Gastrocnemius medialis (tissue), 4 donors: Measurements from ENCODE around the gene OR4F15. TPM values are rescaled to one million over a fixed set of nuclear protein-coding genes. Genes with fewer than 3 reads are reported as not detected.

Source experiments
- ATAC-seq, 2 donors: fragments of 150-250 bp; one replicate each; pipeline ENCODE4 v1.9.1; 2016
- DNase-seq, 2 donors: peaks; one replicate each; pipeline ENCODE4 v3.0.0-alpha.2; 2019
- H3K27ac ChIP-seq, 4 donors: fragments of 200-600 bp; sonication (generic); 1 replicate in 1 of 4; 2 replicates in 3 of 4; pipeline ENCODE4 v1.5.1; 2016 to 2018; ENCODE audit warnings: mild to moderate bottlenecking in 2 of 4, moderate library complexity in 1 of 4
- H3K27me3 ChIP-seq, 3 donors: fragments of 200-600 bp; sonication (generic) in 2 of 3; 1 replicate in 1 of 3; 2 replicates in 2 of 3; pipeline versions ENCODE4 v1.5.1 to v1.6.0; 2016 to 2019; ENCODE audit warnings: mild to moderate bottlenecking in 1 of 3, moderate library complexity in 1 of 3
- H3K36me3 ChIP-seq, 2 donors: fragments of 200-600 bp; sonication (generic) in 1 of 2; one replicate each; pipeline ENCODE4 v1.5.1; 2017 to 2018
- H3K4me1 ChIP-seq, 2 donors: fragments of 200-600 bp; sonication (generic) in 1 of 2; one replicate each; pipeline ENCODE4 v1.5.1; 2016 to 2017; ENCODE audit warnings: mild to moderate bottlenecking in 2 of 2
- H3K4me3 ChIP-seq, 4 donors: fragments of 200-600 bp; sonication (generic) in 3 of 4; 1 replicate in 1 of 4; 2 replicates in 3 of 4; pipeline ENCODE4 v1.5.1; 2016 to 2019; ENCODE audit warnings: mild to moderate bottlenecking in 2 of 4
- H3K9me3 ChIP-seq, 3 donors: fragments of 200-600 bp; sonication (generic) in 2 of 3; 1 replicate in 1 of 3; 2 replicates in 2 of 3; pipeline ENCODE4 v1.5.1; 2016 to 2019
- POLR2A ChIP-seq, 2 donors: fragments of 450-650 bp; IDR thresholded peaks; one replicate each; pipeline ENCODE4 v1.6.1; 2017; ENCODE audit warnings: antibody characterized with exemption in 2 of 2, mild to moderate bottlenecking in 2 of 2, moderate library complexity in 2 of 2
- in situ Hi-C, 4 donors: fragments of 200-750 bp; cut with MboI; loops; one replicate each; pipeline versions ENCODE4 v1.15.0 to v1.8.0; 2017; ENCODE audit warnings: low sequenced_read_pairs in 4 of 4
- intact Hi-C: fragments of 100-400 bp; cut with DNase I; formaldehyde crosslinking; loops from one replicate; pipeline ENCODE4 v1.15.1; 2023; ENCODE audit warnings: low total_unique reads
- total RNA-seq, 4 donors: library from RNA; depleted of rRNA; stranded (reverse); fragments of >200 nt; gene quantifications; one replicate each; pipeline versions ENCODE4 v1.1.0 to v1.2.3, GENCODE V29; 2016
- TF ChIP-seq, protein P1 (sequence below), 5 experiments: fragments of 450-650 bp in 3 of 5; fragments of 200-600 bp in 2 of 5; sonication (generic) in 2 of 5; IDR thresholded peaks in 4 of 5; conservative IDR thresholded peaks in 1 of 5; 1 replicate in 4 of 5; 2 replicates in 1 of 5; pipeline ENCODE4 v1.5.1; 2016 to 2019; ENCODE audit warnings: antibody characterized with exemption in 5 of 5, mild to moderate bottlenecking in 3 of 5, moderate library complexity in 3 of 5

OR4F15 gene
- total RNA-seq, 4 donors from 2014 or later = not detected

DNA sequence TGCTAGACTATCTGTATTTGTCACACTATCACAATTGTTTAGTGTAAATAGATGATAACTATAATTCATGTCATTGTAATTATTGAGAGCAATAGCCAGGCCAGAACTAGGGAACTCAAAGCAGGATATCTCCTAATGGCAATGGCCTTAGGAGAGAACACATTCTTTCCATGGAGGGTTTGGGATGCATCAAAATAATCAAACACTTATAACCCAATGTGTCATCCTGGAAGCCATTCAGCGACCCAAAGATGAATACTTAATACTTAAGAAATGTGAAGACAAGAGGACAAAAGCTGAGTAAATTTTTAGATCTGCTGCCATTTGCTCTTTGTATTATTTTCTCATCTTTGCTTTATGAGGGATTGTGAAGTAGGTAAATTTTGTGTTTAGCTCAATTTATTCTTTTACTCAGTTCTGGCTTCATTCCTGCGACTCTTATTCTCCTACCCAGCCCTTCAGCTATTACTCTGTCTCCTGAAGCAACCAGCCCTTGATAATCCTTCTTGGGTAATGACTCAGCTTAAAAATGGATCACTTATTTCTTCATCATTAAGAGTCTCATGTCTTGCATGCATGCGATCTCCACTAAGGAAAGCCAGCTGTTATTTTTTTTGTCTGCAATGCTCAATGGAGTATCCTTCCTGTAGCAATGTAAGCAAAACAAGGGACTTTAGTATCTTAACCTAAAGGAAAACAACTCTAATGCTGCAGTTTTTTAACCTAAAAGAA, 2.0 kb downstream of the OR4F15 start:
- in situ Hi-C loops = no loop called here
- DNase-seq (no peak), ATAC-seq (no peak)
- Histone ChIP-seq H3K4me1 (no peaks in the 10 kb centered on the region), H3K36me3 (no peaks in the 10 kb centered on the region), H3K9me3 (no peaks in the 10 kb centered on the region), H3K27me3 (no peaks in the 10 kb centered on the region), H3K4me3 (no peak overlapping the region), H3K27ac (no peak overlapping the region)
- intact Hi-C loops = no loop called here
- no peak for TF ChIP-seq POLR2A (IDR thresholded peaks at IDR 0.05)
- TF ChIP-seq, protein P1, sequence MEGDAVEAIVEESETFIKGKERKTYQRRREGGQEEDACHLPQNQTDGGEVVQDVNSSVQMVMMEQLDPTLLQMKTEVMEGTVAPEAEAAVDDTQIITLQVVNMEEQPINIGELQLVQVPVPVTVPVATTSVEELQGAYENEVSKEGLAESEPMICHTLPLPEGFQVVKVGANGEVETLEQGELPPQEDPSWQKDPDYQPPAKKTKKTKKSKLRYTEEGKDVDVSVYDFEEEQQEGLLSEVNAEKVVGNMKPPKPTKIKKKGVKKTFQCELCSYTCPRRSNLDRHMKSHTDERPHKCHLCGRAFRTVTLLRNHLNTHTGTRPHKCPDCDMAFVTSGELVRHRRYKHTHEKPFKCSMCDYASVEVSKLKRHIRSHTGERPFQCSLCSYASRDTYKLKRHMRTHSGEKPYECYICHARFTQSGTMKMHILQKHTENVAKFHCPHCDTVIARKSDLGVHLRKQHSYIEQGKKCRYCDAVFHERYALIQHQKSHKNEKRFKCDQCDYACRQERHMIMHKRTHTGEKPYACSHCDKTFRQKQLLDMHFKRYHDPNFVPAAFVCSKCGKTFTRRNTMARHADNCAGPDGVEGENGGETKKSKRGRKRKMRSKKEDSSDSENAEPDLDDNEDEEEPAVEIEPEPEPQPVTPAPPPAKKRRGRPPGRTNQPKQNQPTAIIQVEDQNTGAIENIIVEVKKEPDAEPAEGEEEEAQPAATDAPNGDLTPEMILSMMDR (IDR thresholded peaks at IDR 0.05 in 4 of 5, conservative IDR thresholded peaks at IDR 0.05 in 1 of 5) = no peak

DNA sequence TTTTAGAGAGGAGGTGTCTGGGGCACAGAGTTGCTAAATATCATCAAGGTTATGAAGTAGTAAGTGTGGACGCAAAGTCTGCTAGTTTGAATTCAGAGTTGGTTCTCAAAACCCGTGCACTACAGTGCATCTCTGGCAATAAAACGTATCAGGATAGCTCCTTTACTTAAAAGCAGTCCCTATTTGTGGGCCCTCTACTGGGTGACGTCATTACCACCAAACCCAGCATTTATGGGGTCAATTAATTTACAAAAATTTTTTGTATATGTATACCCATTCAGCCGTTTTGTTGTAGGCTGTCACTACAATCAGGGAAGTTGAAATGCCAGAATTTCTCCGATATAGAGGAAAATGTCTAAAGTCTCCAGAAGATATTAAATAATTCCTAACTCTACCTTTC, 8.8 kb downstream of the OR4F15 start:
- in situ Hi-C loops (no loop called here), intact Hi-C loops (no loop called here)
- no peaks in the 10 kb centered on the region for H3K36me3 ChIP-seq
- H3K4me1 ChIP-seq = no peaks in the 10 kb centered on the region
- ATAC-seq = no peak
- H3K27ac ChIP-seq = no peak overlapping the region
- no peaks in the 10 kb centered on the region for H3K27me3 ChIP-seq
- no peak overlapping the region for H3K4me3 ChIP-seq
- DNase-seq = no peak
- no peak for TF ChIP-seq POLR2A (IDR thresholded peaks at IDR 0.05)
- TF ChIP-seq, protein P1 (IDR thresholded peaks at IDR 0.05 in 4 of 5, conservative IDR thresholded peaks at IDR 0.05 in 1 of 5) = no peak
- no peaks in the 10 kb centered on the region for H3K9me3 ChIP-seq

DNA sequence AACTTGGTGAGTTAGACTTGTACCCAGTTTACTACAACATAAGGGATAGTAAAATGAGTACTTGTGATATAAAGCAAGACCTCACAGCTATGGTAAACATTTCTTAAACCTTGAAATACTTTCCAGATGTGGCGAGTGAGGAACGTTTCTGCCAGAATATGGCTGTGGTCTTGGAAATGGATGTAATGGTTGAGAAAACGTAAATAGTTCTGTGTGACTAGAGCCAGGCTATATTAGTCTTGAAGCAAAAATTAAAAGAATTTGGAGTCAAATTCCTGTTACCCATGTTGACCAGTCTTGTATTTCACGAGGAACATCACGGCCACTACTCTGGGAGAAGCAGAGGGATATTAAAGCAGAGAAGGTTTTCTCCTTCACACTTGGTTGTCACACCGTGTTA, 15.3 kb downstream of the OR4F15 start:
- Histone ChIP-seq H3K4me3 (no peak overlapping the region), H3K4me1 (no peaks in the 10 kb centered on the region), H3K36me3 (no peaks in the 10 kb centered on the region), H3K27ac (no peak overlapping the region), H3K27me3 (no peaks in the 10 kb centered on the region), H3K9me3 (no peaks in the 10 kb centered on the region)
- ATAC-seq = no peak
- intact Hi-C loops (no loop called here), in situ Hi-C loops (no loop called here)
- TF ChIP-seq, protein P1 (IDR thresholded peaks at IDR 0.05 in 4 of 5, conservative IDR thresholded peaks at IDR 0.05 in 1 of 5) = no peak
- TF ChIP-seq POLR2A (IDR thresholded peaks at IDR 0.05) = no peak
- no peak for DNase-seq

DNA sequence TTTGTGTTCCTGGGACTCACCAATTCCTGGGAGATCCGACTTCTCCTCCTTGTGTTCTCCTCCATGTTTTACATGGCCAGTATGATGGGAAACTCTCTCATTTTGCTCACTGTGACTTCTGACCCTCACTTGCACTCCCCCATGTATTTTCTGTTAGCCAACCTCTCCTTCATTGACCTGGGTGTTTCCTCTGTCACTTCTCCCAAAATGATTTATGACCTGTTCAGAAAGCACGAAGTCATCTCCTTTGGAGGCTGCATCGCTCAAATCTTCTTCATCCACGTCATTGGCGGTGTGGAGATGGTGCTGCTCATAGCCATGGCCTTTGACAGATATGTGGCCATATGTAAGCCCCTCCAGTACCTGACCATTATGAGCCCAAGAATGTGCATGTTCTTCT, 16.8 kb downstream of the OR4F15 start:
- intact Hi-C loops = no loop called here
- no peaks in the 10 kb centered on the region for H3K36me3 ChIP-seq
- ATAC-seq (no peak), DNase-seq (no peak)
- H3K4me3 ChIP-seq = no peak overlapping the region
- TF ChIP-seq, protein P1 (IDR thresholded peaks at IDR 0.05 in 4 of 5, conservative IDR thresholded peaks at IDR 0.05 in 1 of 5) = no peak
- peaks cover 0 to 3% (median 0%) of the 10 kb centered on the region in 3 donors for H3K27me3 ChIP-seq
- no peaks in the 10 kb centered on the region for H3K9me3 ChIP-seq
- H3K4me1 ChIP-seq = no peaks in the 10 kb centered on the region
- in situ Hi-C loops = no loop called here
- H3K27ac ChIP-seq = no peak overlapping the region

DNA sequence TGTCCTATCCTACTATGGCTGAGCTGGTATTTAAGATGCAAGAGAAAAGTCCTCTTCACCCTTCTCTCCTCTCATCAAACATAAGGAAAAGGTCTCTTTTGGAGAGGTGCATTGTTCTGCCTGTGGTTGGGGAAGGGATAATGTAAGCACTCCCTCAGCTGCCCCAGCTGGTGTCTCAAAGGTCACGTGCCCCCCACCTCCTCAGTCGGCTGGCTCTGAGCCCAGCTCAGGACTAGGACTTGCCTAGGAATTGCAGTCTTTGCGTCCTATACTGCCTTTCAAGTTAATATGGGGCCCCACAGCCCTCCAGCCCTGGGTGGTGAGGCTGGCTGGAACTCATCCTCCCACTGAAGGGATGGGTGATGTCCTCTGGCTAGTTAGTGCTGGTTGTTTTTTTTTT, 29.7 kb downstream of the OR4F15 start:
- Histone ChIP-seq H3K27me3 (no peaks in the 10 kb centered on the region), H3K4me3 (no peak overlapping the region), H3K36me3 (no peaks in the 10 kb centered on the region), H3K4me1 (no peaks in the 10 kb centered on the region), H3K9me3 (peaks cover 0 to 6% (median 0%) of the 10 kb centered on the region in 3 donors), H3K27ac (no peak overlapping the region)
- DNase-seq = no peak
- in situ Hi-C loops = no loop called here
- no peak for ATAC-seq
- TF ChIP-seq, protein P1 (IDR thresholded peaks at IDR 0.05 in 4 of 5, conservative IDR thresholded peaks at IDR 0.05 in 1 of 5) = no peak
- intact Hi-C loops = no loop called here
